ENCODE measurements around the gene TM4SF20.

TM4SF20 gene

DNA sequence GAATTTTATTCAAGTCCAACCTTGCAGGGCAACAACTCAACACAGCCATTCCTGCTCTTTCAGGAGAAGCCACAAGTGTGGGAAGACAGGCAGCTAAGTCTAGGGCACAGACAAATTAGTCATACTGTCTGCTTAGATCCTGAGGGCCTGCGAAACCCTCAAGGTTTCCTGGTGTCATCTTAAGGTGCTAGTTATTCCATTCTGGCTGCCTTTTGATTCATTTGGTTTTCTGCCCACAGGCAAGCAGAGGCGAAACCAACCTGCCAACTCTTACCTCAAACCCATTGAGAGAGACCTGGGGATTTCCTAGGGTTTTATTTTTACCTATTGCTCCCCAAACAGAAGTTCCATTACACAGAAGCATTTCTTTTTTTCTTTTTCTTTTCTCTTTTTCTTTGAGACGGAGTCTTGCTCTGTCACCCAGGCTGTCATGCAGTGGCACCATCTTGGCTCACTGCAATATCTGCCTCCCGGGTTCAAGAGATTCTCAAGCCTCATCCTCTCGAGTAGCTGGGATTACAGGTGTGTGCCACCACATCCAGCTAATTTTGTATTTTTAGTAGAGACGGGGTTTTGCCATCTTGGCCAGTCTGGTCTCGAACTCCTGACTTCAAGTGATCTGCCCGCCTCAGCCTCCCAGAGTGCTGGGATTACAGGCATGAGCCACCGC lies 32.3 kb upstream of the TM4SF20 start:
- H3K4me3 ChIP-seq (ENCODE audit: low read length), result no peak overlapping the region
- no peaks in the 10 kb centered on the region for H3K9me3 ChIP-seq (ENCODE audit: control insufficient read depth, low read depth, low read length)
- H3K27me3 ChIP-seq (ENCODE audit: control insufficient read depth, insufficient read depth, low read length), result no peaks in the 10 kb centered on the region
- H3K9ac ChIP-seq (ENCODE audit: low read length), result no peak overlapping the region
- no peaks in the 10 kb centered on the region for H3K36me3 ChIP-seq (ENCODE audit: control insufficient read depth, low read depth, low read length)
- no peak overlapping the region for H3K27ac ChIP-seq (ENCODE audit: low read length)
- H3K4me1 ChIP-seq (ENCODE audit: control insufficient read depth, low read depth, low read length), result peaks cover 1% of the 10 kb centered on the region

DNA sequence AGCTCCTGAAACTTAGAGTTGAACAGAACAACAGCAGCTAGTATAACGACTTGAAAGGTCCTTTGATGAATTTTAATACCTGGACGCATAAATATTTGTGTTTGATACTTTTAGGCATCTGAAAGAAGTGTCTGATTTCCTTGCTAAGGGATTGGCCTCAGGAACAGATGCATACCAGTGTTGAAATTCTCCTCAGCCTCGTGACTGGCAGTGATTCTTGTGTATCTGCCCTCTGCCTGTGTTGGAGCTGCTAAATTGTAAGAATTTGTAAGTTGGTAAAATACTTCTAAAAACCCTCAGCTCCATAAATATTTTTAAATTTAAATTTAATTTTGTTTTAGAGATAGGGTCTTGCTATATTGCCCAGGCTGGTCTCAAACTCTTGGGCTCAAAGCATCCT lies 31.1 kb upstream of the TM4SF20 start:
- peaks cover 5% of the 10 kb centered on the region for H3K4me1 ChIP-seq (ENCODE audit: control insufficient read depth, low read depth, low read length)
- no peaks in the 10 kb centered on the region for H3K9me3 ChIP-seq (ENCODE audit: control insufficient read depth, low read depth, low read length)
- H3K27ac ChIP-seq (ENCODE audit: low read length), result no peak overlapping the region
- no peak overlapping the region for H3K4me3 ChIP-seq (ENCODE audit: low read length)
- no peak overlapping the region for H3K9ac ChIP-seq (ENCODE audit: low read length)
- H3K27me3 ChIP-seq (ENCODE audit: control insufficient read depth, insufficient read depth, low read length), result no peaks in the 10 kb centered on the region
- H3K36me3 ChIP-seq (ENCODE audit: control insufficient read depth, low read depth, low read length), result no peaks in the 10 kb centered on the region

DNA sequence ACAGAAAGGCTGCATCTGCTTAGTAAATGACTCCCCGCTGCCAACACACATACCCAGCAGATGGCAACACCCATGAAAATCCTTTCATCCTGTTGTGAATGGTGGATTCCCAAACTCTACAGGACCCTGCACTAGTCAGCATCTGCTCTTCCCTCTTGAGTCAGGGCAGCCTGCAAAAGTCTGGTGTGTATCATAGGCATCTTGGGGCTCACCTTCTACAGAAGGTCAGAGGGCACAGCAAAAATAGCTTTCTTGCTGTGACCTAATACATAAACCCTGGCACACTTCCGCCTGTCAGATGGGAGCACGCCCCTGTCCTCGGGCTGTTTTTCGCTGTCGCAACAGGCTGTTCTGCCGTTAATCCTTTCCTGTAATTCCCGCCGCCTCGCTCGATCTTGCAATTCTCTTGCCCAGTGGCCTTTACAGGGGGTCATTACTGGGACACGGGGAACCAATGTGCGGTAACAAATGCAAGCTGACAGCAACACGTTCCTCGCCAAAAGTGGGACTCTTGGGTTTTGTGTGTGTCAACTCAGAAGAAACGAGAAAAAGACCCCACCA lies 28.6 kb upstream of the TM4SF20 start:
- Histone ChIP-seq H3K27ac (ENCODE audit: low read length) (no peak overlapping the region), H3K9ac (ENCODE audit: low read length) (no peak overlapping the region), H3K27me3 (ENCODE audit: control insufficient read depth, insufficient read depth, low read length) (no peaks in the 10 kb centered on the region), H3K36me3 (ENCODE audit: control insufficient read depth, low read depth, low read length) (no peaks in the 10 kb centered on the region), H3K4me3 (ENCODE audit: low read length) (no peak overlapping the region), H3K9me3 (ENCODE audit: control insufficient read depth, low read depth, low read length) (no peaks in the 10 kb centered on the region), H3K4me1 (ENCODE audit: control insufficient read depth, low read depth, low read length) (peaks cover 5% of the 10 kb centered on the region)

DNA sequence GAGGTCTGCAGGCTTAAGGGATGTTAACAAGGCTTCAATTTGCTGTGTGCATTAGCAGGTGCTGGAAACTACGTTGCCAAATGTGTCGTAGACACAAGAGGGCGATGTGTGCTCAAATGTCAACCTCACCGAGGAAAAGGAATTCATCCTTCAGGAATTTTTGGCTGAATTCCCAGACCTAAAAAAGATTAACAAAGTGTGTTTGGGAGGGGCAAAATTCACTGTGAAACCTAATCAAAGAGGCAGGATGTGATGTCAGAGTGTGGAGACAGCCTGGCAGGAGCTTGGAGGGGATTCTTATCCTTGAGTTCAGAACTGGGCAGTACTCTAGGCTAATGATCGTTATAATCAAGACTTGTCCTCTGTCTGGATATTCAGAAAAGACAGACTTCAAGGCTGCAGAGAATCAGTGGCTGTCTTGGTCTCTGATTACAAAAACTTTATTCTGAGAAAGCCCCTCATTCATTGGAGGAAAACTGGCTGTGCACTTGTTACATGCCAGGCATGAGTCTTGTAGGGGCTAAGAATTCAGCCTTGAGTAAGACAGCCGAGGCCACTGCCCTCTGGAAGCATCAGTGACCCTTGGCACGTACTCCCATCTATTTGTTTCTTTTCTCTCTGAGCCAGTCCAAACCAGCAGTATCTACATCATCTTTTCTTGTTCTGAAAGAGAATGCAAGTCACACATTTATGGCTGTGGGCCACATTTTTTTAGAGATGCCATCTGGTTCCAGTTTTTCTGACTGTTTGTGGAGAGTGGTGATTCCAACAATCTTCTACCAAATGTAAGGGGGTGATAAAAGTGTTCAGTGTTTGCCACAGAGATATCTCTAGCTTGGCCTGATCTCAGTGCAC lies 27.3 kb upstream of the TM4SF20 start:
- Histone ChIP-seq H3K4me1 (ENCODE audit: control insufficient read depth, low read depth, low read length) (peaks cover 5% of the 10 kb centered on the region), H3K9me3 (ENCODE audit: control insufficient read depth, low read depth, low read length) (no peaks in the 10 kb centered on the region), H3K27me3 (ENCODE audit: control insufficient read depth, insufficient read depth, low read length) (no peaks in the 10 kb centered on the region), H3K27ac (ENCODE audit: low read length) (no peak overlapping the region), H3K4me3 (ENCODE audit: low read length) (no peak overlapping the region), H3K36me3 (ENCODE audit: control insufficient read depth, low read depth, low read length) (no peaks in the 10 kb centered on the region), H3K9ac (ENCODE audit: low read length) (no peak overlapping the region)

DNA sequence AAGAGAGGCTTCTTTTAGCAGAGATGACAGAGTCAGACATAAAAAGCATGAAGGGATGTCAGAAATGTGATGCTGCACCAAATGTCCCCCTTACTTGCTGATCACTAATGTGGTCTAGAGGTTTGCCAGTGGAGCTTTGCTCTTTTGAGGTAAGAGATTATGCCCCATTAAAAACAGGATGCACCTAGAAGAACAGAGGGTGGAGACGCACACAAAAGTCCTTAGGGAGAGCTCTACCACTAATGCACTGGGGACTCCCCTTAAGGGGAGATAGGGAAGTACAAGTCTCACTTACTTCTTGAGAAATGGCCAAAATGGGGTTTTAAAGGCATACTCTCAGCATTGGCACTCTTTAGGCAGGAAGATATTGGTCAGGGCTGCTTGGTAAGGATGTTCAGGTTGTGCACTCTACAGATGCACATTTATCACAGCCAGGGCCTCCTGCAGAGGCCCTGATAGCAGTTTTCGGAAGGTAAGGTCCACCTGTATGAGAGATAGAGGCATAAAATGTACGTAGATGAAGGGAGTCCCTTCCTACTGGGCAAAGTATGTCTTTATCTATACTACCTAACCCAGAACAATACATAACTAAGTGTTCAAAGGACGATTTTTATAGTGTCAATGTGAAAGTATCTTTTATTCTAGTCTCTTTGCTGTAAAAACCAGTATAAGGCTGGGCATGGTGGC lies 25.6 kb upstream of the TM4SF20 start:
- no peaks in the 10 kb centered on the region for H3K27me3 ChIP-seq (ENCODE audit: control insufficient read depth, insufficient read depth, low read length)
- no peak overlapping the region for H3K27ac ChIP-seq (ENCODE audit: low read length)
- H3K9ac ChIP-seq (ENCODE audit: low read length), result no peak overlapping the region
- H3K9me3 ChIP-seq (ENCODE audit: control insufficient read depth, low read depth, low read length), result no peaks in the 10 kb centered on the region
- peaks cover 5% of the 10 kb centered on the region for H3K4me1 ChIP-seq (ENCODE audit: control insufficient read depth, low read depth, low read length)
- no peak overlapping the region for H3K4me3 ChIP-seq (ENCODE audit: low read length)
- H3K36me3 ChIP-seq (ENCODE audit: control insufficient read depth, low read depth, low read length), result no peaks in the 10 kb centered on the region

DNA sequence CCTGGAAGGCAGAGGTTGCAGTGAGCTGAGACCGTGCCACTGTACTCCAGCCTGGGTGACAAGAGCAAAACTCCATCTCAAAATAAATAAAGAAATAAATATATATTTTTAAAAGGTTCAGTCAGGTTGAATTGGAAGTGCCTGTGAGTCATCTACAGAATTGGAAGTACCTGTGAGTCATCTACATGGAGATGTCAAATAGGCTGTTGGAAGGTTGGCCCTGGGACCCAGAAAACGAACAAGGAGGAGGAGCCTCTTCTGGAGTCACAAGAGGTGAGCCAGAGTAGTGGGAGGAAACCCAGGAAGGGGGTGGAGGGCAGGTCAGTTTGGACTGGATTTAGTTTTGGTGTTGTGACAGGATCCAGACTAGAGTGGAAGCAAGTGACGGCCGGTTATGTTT lies 23.9 kb upstream of the TM4SF20 start:
- Histone ChIP-seq H3K27me3 (ENCODE audit: control insufficient read depth, insufficient read depth, low read length) (no peaks in the 10 kb centered on the region), H3K9me3 (ENCODE audit: control insufficient read depth, low read depth, low read length) (no peaks in the 10 kb centered on the region), H3K4me3 (ENCODE audit: low read length) (no peak overlapping the region), H3K9ac (ENCODE audit: low read length) (no peak overlapping the region), H3K36me3 (ENCODE audit: control insufficient read depth, low read depth, low read length) (no peaks in the 10 kb centered on the region), H3K4me1 (ENCODE audit: control insufficient read depth, low read depth, low read length) (peaks cover 5% of the 10 kb centered on the region), H3K27ac (ENCODE audit: low read length) (no peak overlapping the region)

DNA sequence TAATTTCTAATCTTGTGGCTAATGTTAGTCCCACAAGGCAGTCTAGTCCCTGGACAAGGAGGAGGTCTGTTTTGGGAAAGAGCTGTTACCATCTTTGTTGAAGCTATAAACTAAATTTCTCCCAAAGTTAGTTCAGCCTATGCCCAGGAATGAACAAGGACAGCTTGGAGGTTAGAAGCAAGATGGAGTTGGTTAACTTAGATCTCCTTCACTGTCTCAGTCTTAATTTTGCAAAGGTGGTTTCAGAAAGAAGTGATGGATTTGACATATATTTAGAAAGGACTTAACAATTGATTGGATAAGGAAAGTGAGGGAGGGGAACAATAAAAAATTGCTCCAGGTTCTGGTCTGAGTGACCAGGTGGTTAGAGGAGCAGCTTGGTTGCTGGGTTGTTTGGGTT lies 23.2 kb upstream of the TM4SF20 start:
- Histone ChIP-seq H3K9ac (ENCODE audit: low read length) (no peak overlapping the region), H3K27ac (ENCODE audit: low read length) (no peak overlapping the region), H3K27me3 (ENCODE audit: control insufficient read depth, insufficient read depth, low read length) (no peaks in the 10 kb centered on the region), H3K9me3 (ENCODE audit: control insufficient read depth, low read depth, low read length) (no peaks in the 10 kb centered on the region), H3K36me3 (ENCODE audit: control insufficient read depth, low read depth, low read length) (no peaks in the 10 kb centered on the region), H3K4me1 (ENCODE audit: control insufficient read depth, low read depth, low read length) (peaks cover 5% of the 10 kb centered on the region), H3K4me3 (ENCODE audit: low read length) (no peak overlapping the region)

DNA sequence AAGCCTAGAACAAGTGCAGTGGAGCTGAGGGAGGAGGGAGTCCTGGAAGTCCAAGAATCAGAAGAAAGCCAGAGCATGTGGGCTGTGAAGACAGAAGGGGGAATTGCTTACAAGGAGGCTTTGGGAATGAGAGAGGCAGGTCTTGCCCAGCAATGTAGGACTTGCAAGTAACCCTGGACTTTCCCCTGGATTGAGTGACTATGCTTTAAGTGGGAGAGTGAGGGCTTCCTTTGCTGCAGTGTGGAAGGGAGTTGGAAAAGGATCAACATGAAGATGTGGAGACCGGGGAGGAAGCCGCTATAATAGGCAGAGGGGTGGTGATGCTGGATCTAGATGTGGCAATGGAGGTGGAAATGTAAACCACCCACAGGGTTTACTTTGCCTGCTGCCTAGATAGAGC lies 22.4 kb upstream of the TM4SF20 start:
- H3K9me3 ChIP-seq (ENCODE audit: control insufficient read depth, low read depth, low read length), result no peaks in the 10 kb centered on the region
- H3K4me3 ChIP-seq (ENCODE audit: low read length), result no peak overlapping the region
- H3K27me3 ChIP-seq (ENCODE audit: control insufficient read depth, insufficient read depth, low read length), result no peaks in the 10 kb centered on the region
- no peak overlapping the region for H3K27ac ChIP-seq (ENCODE audit: low read length)
- H3K9ac ChIP-seq (ENCODE audit: low read length), result no peak overlapping the region
- no peaks in the 10 kb centered on the region for H3K36me3 ChIP-seq (ENCODE audit: control insufficient read depth, low read depth, low read length)
- peaks cover 4% of the 10 kb centered on the region for H3K4me1 ChIP-seq (ENCODE audit: control insufficient read depth, low read depth, low read length)

DNA sequence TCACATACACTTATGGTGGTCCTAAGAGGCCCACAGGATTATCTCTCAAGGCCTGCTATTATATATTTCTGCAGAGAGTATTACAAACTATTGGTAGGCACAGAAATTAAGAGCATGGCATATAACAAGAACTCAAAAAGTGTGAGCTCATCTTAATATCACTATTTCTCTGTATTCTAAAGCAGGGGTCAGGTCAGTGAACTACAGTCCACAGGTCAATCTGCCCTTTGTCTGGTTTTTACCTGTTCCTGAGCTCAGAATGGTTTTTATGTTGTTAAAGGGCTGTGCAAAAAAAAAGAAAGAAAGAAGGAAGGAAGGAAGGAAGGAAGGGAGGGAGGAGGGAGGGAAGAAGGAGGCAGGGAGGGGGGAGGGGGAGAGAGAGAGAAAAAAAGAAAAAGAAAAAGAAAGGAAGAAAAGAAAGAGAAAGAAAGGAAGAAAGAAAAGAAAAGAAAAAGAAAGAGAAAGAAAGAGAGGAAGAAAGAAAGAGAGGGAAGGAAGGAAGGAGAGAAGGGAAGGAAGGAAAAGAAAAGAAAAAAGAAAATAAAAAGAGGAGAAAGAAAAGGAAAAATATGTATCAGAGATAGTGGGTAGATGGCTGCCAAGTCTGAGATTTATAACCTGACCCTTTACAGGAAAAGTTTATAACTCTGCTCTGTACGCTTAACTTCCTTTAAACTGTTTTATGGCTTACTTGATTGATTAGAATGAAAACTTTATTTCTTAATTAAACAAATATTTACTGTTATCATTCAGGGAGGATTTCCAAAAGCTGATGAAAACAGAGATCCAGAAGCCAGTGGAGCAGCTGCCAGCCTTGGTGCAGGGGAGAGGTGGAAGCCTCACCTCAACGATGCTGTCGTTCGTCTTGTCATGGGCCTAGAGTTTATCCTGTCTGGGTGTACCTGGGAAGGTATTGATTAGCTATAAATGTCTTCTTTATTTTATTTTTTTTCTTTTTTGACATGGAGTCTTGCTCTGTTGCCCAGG lies 19.9 kb upstream of the TM4SF20 start:
- peaks cover 3% of the 10 kb centered on the region for H3K4me1 ChIP-seq (ENCODE audit: control insufficient read depth, low read depth, low read length)
- H3K4me3 ChIP-seq (ENCODE audit: low read length), result no peak overlapping the region
- no peak overlapping the region for H3K27ac ChIP-seq (ENCODE audit: low read length)
- H3K9me3 ChIP-seq (ENCODE audit: control insufficient read depth, low read depth, low read length), result no peaks in the 10 kb centered on the region
- H3K27me3 ChIP-seq (ENCODE audit: control insufficient read depth, insufficient read depth, low read length), result no peaks in the 10 kb centered on the region
- H3K36me3 ChIP-seq (ENCODE audit: control insufficient read depth, low read depth, low read length), result no peaks in the 10 kb centered on the region
- no peak overlapping the region for H3K9ac ChIP-seq (ENCODE audit: low read length)

DNA sequence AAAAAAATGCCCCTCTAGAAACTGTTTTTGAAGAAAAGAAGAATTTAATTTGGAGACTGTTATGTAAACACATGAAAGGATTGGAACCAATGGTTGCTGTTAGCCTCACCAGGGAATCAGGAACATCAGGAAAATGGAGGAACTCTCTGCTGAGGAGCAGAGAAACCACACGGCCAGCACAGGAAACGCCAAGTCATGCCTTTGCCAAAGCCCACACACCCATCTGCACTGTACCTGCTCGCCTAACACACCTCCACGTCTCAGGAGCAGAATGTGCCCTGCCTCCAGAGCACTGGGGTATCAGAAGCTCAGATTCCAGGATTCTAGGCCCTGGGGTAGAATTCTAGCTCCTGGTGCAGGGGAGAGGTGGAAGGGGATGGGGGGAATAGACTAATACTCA lies 18.5 kb upstream of the TM4SF20 start:
- H3K9me3 ChIP-seq (ENCODE audit: control insufficient read depth, low read depth, low read length), result no peaks in the 10 kb centered on the region
- H3K36me3 ChIP-seq (ENCODE audit: control insufficient read depth, low read depth, low read length), result no peaks in the 10 kb centered on the region
- no peak overlapping the region for H3K27ac ChIP-seq (ENCODE audit: low read length)
- peaks cover 4% of the 10 kb centered on the region for H3K4me1 ChIP-seq (ENCODE audit: control insufficient read depth, low read depth, low read length)
- H3K4me3 ChIP-seq (ENCODE audit: low read length), result no peak overlapping the region
- no peaks in the 10 kb centered on the region for H3K27me3 ChIP-seq (ENCODE audit: control insufficient read depth, insufficient read depth, low read length)
- H3K9ac ChIP-seq (ENCODE audit: low read length), result no peak overlapping the region
